Chondrocyte (in vitro differentiated cells): Measurements from ENCODE around the gene FN3K. TPM values are rescaled to one million over a fixed set of nuclear protein-coding genes. Genes with fewer than 3 reads are reported as not detected.
"Not testable (repeated sequence)": the region's sequence is repeated elsewhere in the genome, so short reads cannot be mapped to it uniquely, and the experiment has no call there.

ENCODE experiments used
- DNase-seq: peaks from one replicate; pipeline ENCODE4 v3.0.0; 2021; ENCODE audit warnings: mixed read lengths, low spot score
- H3K27ac Mint-ChIP-seq: one replicate; pipeline ENCODE4 v1.8.0; 2021; ENCODE audit warnings: mild to moderate bottlenecking, moderate library complexity, mixed read lengths; ENCODE audit not compliant: unreplicated experiment
- H3K27me3 Mint-ChIP-seq: 2 replicates; pipeline ENCODE4 v1.8.0; 2021; ENCODE audit warnings: low read depth, mixed read lengths
- H3K36me3 Mint-ChIP-seq: 2 replicates; pipeline ENCODE4 v1.8.0; 2021; ENCODE audit warnings: low read depth, mixed read lengths
- H3K4me1 Mint-ChIP-seq: 2 replicates; pipeline ENCODE4 v1.8.0; 2021; ENCODE audit warnings: low read depth, mild to moderate bottlenecking, mixed read lengths
- H3K4me3 Mint-ChIP-seq: one replicate; pipeline ENCODE4 v1.8.0; 2021; ENCODE audit warnings: mild to moderate bottlenecking, moderate library complexity, mixed read lengths; ENCODE audit not compliant: unreplicated experiment
- H3K9me3 Mint-ChIP-seq: 2 replicates; pipeline ENCODE4 v1.8.0; 2021; ENCODE audit warnings: low read depth, mixed read lengths
- total RNA-seq: library from RNA; stranded (reverse); gene quantifications from 3 replicates; pipeline ENCODE4 v1.2.1, GENCODE V29; 2021
- TF ChIP-seq, protein P1 (sequence below): fragments of 200-600 bp; sonication (generic); IDR thresholded peaks from 2 replicates; pipeline ENCODE4 v1.5.0; 2021; ENCODE audit warnings: antibody characterized with exemption, mild to moderate bottlenecking, moderate library complexity

The FN3K gene
- total RNA-seq, 1 donor from 2014 or later = 19.0 TPM

- H3K9me3 Mint-ChIP-seq, H3K4me1 Mint-ChIP-seq, H3K27ac Mint-ChIP-seq, DNase-seq, H3K27me3 Mint-ChIP-seq, H3K4me3 Mint-ChIP-seq, H3K36me3 Mint-ChIP-seq: not testable (repeated sequence)
- TF ChIP-seq, protein P1, sequence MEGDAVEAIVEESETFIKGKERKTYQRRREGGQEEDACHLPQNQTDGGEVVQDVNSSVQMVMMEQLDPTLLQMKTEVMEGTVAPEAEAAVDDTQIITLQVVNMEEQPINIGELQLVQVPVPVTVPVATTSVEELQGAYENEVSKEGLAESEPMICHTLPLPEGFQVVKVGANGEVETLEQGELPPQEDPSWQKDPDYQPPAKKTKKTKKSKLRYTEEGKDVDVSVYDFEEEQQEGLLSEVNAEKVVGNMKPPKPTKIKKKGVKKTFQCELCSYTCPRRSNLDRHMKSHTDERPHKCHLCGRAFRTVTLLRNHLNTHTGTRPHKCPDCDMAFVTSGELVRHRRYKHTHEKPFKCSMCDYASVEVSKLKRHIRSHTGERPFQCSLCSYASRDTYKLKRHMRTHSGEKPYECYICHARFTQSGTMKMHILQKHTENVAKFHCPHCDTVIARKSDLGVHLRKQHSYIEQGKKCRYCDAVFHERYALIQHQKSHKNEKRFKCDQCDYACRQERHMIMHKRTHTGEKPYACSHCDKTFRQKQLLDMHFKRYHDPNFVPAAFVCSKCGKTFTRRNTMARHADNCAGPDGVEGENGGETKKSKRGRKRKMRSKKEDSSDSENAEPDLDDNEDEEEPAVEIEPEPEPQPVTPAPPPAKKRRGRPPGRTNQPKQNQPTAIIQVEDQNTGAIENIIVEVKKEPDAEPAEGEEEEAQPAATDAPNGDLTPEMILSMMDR = peak; percentile 74
Observed at GRCh38 chr17:82777778-82778375, 42.5 kb downstream of the FN3K start.

GRCh38 chr17:82779541-82779940 is 44.1 kb downstream of the FN3K start:
- no peak for DNase-seq
- Mint-ChIP-seq H3K9me3 (no peaks in the 10 kb centered on the region), H3K36me3 (no peaks in the 10 kb centered on the region), H3K4me1 (peaks cover 9% of the 10 kb centered on the region), H3K27ac (no peak overlapping the region), H3K4me3 (no peak overlapping the region), H3K27me3 (no peaks in the 10 kb centered on the region)
- TF ChIP-seq, protein P1 = no peak

- Mint-ChIP-seq H3K9me3 (no peaks in the 10 kb centered on the region), H3K36me3 (no peaks in the 10 kb centered on the region), H3K4me1 (peaks cover 6% of the 10 kb centered on the region), H3K4me3 (no peak overlapping the region), H3K27me3 (no peaks in the 10 kb centered on the region), H3K27ac (peak overlapping the region; percentile 45)
- TF ChIP-seq, protein P1 = no peak
- DNase-seq = no peak
Observed at GRCh38 chr17:82780195-82780594, 44.8 kb downstream of the FN3K start.

- H3K9me3 Mint-ChIP-seq = no peaks in the 10 kb centered on the region
- TF ChIP-seq, protein P1 = no peak
- no peak overlapping the region for H3K27ac Mint-ChIP-seq
- H3K27me3 Mint-ChIP-seq = no peaks in the 10 kb centered on the region
- H3K36me3 Mint-ChIP-seq = no peaks in the 10 kb centered on the region
- H3K4me3 Mint-ChIP-seq = no peak overlapping the region
- peaks cover 6% of the 10 kb centered on the region for H3K4me1 Mint-ChIP-seq
- DNase-seq = no peak
Observed at GRCh38 chr17:82780971-82781893, 45.8 kb downstream of the FN3K start.

DNA sequence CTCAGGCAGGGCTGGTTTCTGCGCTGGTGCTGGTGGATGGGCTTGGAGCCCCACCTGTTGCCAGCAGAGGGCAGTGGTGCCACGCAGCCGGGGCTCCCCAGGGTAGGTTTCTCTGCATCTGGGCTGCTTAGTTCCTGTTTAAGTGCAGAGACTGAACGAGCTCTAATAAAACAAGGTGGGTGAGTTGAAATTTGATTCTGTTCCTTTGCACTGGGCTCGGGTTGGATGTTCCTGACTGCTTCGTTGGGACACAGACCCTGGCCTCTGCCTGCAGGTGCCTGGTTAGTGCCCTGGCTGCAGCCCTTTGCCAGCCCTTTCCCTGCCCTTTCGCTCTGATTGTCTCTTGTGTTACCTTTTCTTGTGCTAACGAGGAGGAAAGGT is 46.5 kb downstream of the FN3K start:
- no peaks in the 10 kb centered on the region for H3K9me3 Mint-ChIP-seq
- H3K4me1 Mint-ChIP-seq = peaks cover 6% of the 10 kb centered on the region
- TF ChIP-seq, protein P1 = peak; percentile 97
- no peak for DNase-seq
- H3K27me3 Mint-ChIP-seq = no peaks in the 10 kb centered on the region
- no peak overlapping the region for H3K27ac Mint-ChIP-seq
- H3K4me3 Mint-ChIP-seq = no peak overlapping the region
- no peaks in the 10 kb centered on the region for H3K36me3 Mint-ChIP-seq
